Activated T-cell treated with anti-CD3 and anti-CD28 coated beads, Interleukin-2, amount 50 U/mL, for 48 hours (primary cell): ENCODE measurements around the gene GLRA2.
A peak's percentile ranks its signal among the peaks of the same experiment; 100 is the strongest.

Experiments used
- DNase-seq, 2 experiments: peaks; one replicate each; pipeline ENCODE4 v3.0.0-alpha.2; 2020

GLRA2 gene

DNA sequence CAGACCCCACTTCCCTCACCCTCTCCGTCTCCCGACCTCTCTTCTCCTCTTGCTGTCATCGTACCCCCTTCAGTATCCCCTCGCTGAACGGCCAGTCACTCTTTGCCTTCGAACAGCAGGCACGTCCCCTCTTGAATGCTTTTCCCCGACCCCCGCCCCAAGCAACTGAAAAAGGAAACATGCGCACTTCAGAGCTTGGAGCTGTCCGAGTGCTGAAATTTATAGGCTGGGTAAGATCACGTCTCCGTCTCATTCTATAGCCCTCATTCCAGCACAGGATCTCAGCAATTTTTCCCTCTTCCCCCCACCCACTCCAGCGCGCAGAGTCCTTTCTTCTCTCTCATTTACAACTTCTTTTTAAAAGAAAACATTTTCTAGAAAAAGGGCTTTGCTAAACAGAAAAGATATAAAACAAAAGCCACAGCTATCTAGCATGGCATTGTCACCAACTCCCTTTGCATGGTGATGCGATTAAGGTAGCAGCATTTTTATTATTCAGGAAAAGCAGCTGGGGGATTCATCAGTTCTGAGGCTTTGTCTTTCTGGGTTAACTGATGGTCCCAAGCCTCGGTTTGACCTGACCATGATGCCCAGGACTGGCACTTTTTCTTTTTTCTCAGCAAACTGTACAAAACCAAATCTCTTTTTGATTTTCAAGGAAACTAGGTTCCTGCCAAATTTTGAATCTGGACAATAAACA is at the start of gene GLRA2:
GLRA2 (plus strand) TSS at position 247 of the 700 bp plus-strand sequence. CDS start 522 bp downstream, outside the sequence.
- DNase-seq: peak; percentile 17 to 18

DNA sequence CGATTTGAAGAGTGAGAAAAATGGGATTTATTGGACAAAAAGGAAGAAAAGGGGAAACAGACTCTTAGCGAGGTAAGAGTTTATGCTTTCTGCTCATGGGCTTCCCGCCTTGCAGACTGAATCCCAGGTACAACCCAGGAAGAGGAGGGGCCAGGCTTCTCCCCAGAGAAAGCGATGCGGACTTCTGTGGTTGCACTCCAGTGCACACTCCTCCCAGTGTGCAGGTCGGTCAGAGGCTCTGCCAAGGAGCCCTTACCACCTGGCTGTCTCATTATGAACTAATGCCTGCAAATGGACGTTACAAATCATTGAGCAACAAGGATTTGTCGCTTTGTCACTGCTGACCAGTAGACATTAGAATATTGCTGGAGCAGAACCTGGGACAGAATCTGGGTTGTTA is 39.9 kb upstream of the GLRA2 start:
- no peak for DNase-seq

DNA sequence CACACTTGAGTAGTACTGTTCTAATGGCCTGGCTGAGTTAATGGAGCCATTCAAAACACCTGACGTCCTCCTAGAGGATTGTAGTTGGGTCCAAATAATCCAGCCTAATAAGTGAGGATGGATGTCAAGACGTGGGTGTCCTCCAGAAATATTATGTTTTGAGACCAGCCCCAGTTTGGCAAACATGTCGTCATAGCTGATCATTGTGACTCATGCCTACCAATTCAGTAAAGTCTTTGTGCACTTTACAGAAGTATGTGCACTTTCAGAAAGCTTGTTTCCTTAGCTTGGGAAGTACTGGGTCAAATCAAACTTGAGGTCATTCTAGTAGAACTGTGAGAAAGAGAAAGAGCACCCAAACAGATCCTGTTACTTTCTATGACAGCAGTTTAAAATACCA is 37.6 kb upstream of the GLRA2 start:
- no peak for DNase-seq

DNA sequence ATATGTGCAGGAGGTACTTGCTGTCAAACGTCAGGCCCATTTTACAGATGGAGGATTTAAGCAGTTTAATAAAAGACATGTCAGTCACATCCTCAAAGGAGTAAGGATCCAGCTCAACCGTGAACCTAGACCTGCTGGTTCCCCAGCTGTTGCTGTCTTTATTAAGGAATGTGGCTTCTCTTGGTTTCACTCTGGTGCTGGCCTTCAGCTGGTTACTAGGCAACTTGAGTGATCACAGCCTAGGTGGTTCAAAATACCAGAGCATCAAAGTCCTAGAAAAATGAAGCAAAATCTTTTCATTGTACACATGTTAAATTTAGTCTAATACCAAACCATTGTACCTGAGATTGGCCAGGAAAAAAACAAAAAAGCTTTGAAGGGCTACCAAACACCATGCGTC is 32.7 kb upstream of the GLRA2 start:
- DNase-seq: no peak

DNA sequence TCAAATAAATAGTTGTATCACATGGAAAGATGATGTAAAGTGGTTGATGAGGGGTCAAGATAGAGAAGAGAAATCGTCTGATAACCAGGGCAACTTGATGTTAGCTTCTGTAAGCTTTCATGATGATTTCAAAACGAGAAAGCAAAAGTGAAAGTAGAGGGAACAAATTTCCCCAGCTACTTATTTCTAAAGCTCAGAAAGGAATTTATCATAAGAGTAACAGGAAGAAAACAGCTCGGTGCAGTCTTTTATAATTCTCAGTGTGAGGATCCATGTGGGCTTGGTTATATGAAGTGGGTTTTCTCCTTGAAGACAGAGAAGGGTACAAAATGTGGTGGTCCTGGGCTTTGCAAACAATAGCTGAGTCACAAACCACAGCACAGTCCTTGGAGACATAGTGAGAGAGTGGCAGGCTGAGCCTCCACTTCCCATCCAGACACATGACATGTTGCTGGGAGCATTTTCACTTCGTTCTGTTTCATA is 32.1 kb upstream of the GLRA2 start:
- peak in 1 of 2 experiments; percentile 24 for DNase-seq

DNA sequence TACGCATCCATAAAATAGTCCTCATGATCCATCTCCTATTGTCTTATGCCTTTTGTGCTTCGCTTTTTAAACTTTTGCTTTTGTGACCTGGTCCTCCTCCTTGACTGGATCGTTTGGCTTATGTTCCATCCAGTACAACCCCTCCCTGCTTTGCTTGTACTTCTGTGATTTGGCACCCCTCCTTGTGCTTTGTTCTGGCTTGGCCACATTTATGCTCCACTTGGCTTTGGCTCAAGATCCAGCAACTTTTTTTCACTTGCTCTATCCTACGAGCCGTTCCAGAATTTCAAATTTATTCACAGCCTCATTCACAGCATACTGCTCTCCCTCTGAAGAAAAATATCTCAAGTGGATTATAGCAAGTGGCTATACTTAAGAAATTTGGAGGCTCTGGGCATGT is 28.0 kb upstream of the GLRA2 start:
- DNase-seq: no peak

DNA sequence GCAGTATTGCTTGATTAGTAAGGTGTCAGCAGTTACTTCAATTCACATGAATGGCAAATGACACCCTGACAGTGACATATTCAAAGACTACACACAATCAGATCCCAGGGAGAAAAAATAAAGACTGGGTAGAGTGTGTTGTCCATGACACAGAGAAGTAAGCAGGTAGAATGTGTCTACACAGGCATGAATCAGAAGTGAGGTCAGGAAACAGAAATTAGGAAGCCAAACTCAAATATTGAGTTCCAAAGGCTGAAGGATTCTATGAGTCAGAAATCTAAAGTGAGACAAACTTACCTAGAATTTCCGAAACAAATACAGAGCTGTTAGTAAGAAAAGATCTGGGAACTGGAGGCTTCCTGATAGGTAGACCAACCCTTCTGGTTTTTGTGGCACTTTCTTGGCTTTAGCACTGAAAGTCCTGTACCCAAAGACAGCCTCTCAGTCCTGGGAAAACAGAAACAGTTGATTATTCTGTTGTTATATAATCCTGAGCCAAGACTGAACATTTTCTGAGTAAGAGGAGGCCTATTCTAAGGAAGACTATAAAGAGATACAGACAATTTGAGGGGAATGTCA is 24.3 kb upstream of the GLRA2 start:
- DNase-seq: no peak

DNA sequence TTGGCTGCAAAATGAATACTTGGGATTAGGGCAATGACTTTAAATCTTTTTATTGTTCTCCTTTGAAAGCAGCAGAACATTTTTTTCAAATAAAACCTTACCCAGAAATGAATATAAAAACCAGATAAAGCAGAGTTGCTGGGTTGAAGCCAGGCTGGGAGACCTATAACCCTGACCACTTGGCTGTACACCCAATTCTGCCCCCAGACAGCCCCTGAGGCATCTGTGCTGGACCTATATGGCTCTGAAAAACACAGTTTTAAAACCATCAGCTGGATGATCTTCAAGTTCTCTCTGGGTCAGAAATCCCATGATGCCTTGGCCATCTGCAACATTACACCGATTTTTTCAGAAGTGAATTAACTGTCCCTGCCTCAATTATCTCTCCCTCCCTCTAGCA is 23.7 kb upstream of the GLRA2 start:
- no peak for DNase-seq

DNA sequence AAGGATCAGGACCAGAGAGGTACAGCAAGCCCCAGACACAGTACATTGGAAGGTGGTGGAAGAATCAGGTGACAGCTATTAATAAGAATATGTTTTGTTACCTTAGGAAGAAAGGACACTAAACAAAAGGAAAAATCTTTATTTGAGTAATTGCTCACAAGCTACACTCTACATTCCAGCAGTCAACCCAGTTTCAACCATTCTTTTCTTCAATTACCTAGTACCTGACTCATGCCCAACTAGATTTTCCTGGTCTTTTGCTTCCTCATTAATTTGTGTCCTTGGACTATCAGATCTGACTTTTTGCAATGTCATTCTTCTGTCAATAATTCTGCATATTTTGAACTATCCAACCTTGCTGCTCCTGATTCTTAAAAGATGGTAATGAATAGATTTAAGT is 22.5 kb upstream of the GLRA2 start:
- DNase-seq: no peak

DNA sequence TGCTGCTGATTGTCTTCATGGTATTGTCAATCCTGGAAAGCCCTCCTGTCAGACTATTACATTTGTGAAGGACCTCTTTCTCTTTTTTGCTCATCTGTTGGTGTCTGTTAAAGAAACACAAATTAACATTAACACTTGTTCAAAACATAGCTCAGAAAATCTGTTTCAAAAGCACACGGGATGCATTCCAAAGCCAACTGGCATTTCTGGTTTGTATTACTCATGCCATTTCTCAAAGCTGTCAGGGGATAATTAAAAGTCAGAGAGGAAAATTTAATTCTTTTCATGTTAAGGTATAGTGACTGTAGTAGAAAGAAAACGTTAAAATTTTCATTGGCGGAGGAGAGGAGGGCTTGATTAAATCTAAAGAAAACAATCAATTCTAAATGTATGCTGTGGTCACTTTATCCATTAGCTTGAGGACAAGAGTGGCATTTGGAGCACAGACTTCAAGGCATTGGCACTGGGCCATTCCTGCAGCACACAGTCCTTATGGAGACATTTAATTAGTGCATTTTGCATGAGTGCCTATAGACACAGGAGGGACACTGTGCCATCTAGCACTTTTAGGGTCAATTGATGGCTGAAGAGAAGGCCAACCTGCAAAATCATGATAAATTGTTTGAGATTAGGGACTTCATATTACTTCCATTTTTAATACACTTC is 21.2 kb upstream of the GLRA2 start:
- DNase-seq: no peak

DNA sequence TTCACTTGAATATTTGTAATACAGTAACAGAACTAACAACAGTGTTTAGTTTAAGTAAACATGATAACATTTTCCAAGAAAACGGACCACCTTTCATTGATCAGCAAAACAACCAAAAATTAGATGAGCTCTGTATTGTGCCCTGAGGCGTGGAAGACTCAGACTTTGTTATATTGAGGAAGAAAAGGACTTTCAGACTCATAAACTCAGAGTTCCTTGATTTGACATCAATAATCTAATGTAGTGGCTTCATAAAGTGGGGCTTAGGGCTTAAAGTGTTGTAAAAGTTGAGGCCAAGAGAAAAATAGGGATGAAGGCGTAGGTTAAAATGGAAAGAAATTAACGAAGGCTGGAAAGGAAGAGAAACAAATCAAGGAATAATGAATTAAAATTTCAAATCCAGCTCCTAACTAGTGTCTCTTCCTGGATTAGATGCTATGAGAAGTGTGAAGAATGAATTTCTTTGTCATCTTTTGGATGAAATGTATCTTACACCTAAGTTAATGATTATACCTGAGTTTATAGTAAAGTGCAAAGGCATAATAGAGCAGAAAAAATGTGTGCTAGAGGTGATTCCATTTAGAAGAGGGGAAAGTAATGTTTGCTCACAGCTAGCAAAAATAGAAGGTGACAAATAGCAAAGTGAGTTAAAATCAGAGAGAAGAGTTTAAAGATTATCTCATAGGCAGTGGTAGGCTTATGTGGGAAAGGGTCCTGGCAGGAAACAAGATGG is 19.8 kb upstream of the GLRA2 start:
- DNase-seq: no peak

DNA sequence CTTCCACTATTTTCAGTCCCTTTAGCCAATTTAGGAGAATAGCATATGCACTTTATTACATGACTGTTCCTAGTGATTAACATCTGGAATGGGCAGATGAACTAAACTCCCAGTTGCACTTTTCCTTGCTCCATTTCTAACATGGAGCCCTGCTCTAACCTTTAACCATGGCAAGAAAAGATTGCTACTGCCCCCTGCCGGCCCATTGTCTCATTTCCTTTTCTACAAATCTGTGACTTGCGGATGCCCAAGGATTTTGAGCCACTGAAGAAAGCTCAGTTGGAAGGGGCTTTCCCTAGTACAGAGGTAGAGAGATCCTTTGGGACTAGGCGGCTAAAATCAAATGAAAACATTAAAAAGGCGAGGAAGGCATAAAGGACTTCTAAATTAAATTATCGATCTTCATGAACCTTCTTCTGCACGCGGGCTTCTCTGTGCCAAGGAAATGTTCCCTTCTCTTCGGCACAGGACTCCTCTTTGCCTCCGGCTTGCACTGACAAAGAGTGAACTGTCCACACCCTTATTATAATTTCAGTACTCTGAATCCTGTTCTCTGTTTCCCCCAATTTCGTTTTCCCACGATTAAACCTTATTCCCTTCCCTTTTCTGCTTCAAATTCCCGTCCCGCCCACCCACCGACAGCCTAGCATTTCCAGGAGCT is 577 bp upstream of the GLRA2 start:
- peak; percentile 79 to 81 for DNase-seq

DNA sequence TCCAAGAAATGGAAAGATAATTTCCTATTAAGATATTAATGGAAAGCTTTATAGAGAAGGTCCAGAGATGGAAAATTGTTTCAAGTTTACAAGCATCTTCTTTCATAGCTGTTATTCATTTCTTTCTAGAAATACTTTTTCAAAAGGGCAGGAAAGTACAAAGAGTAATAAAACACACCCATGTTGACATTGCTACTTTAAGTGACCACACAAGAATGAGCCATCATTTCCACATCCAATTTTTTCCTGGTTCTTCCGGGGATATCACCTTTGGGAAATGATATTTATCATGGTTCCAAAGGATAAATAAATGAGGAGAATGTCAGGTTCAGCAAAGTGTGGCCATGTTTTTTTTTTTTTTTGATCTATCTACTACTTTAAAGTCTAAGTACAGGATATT is 4.5 kb downstream of the GLRA2 start:
- no peak for DNase-seq

DNA sequence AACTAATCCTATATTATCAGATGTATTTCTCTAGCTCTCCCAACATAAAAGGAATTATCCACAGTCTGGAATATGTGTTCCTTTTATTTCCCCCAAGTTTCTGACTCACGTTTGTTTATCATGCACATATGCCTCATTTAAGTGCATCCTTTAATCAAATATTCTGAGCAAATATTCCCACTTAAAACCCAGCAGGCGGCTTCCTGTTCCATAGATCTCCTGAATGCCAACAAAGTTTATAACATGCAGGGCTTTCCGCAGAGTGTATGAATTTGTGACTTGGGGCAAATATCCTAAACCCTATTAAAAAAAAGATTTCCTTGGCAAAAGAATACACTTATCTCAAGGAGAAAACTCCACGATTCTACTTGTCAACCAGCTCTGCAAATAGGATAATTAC is 16.9 kb downstream of the GLRA2 start:
- no peak for DNase-seq

DNA sequence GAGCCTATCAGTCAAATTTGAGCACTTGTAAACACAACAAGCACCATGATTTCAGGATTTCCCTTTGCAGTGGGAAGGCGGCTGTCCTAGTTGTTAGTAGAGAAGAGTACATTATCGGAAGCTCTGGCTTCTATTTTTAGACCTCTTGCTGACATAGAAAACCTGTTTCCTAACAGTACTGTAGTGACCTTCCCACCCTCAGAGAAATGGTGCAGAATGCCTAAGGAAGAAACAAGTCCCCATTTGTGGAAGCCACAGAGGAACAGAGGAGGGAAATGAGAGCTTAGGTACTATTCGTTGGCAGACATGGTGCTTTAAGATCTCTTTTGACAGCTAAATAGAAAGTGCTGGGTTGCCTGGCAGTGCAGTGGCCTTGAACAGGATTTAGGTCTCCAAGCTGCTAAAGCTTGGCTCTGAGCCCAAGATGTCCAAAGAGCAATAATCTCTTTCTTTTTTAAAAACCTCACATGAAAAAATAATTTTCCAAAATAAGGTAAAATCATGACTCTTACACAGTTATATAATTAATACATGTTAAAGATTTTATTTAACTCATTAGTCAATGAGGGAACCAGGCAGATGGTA is 24.9 kb downstream of the GLRA2 start:
- DNase-seq: no peak

DNA sequence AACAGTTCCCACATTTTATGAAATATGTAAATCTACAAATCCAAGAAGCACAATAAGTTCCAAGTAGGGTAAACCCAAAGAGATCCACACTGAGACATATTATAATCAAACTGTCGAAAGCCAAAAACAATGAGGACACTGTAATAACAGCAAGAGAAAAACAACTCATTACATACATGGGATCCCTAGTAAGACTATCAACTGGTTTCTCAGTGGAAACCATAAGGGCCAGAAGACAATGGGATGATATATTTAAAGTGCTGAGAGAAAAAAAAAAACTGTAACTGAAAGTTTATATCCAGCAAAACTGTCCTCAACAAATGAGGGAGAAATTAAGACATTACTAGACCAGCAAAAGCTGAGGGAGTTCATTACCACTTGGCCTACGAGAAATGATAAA is 34.7 kb downstream of the GLRA2 start:
- no peak for DNase-seq

DNA sequence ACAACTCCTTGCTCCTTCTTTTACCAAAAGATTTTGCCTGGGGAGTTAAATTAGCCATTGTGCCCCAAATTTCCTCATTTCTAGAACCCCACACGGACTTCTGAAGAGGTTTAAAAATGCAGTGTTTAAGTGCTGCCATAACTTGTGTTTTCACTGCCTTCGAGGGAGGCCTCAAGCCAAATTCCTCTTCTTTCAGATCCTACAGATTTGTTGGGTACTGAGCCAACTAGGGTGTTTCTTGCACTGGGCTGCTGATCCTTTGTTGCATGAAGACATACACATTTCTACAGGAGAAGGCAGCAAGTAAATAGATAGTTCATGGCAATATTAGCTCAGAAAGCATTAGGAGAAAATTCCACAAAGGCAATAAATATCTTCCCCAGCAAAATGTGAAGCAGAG is 43.8 kb downstream of the GLRA2 start:
- DNase-seq: no peak

DNA sequence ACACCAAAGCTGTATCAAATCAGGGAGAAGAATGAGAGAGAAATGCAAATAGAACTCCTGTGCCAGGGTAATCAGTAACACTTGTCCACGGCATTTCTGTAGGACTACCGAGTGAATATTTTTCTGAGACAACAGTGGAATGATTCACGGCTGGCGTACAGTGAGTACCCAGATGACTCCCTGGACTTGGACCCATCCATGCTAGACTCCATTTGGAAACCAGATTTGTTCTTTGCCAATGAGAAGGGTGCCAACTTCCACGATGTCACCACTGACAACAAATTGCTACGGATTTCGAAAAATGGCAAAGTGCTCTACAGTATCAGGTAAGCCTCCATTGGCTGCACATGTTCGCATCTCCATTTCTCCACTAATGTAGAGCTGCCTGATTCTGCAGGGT is 51.7 kb downstream of the GLRA2 start:
- no peak for DNase-seq

DNA sequence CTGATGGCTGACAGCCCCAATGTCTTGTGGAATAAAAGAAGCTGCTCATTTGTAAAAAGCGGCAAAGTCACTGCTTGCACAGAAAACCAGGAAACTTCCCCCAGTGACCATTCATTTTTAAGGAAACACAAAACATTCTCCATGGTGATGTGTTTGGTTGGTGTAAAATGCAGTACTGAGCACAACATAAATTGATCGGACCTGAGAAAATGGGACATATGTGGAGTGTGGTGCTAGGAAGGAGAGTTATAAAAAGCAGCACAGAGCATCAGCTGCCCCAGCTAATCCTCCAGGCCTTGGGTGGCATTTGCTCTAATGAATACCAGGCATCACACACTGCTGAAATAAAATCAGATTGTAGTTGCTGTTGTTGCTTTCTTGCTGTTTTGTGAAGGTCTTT is 55.2 kb downstream of the GLRA2 start:
- no peak for DNase-seq

DNA sequence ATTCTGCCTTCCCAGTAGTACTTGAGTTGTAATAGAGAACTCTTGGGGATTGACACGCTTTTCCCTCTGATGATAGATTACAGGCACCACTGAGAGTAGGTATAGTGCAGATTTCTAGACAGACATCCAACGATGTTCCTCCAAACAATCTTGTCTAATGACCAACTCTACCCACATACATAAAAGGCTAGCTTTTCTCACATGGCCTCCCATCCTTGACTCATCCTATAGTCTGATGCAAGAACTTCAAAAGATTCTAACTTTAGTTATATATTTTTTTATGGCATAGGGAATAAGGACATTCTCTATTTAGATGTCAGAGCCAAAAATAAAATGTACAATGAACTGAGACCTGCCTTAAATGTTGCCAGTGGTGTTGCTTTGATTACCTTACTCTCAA is 60.9 kb downstream of the GLRA2 start:
- no peak for DNase-seq

DNA sequence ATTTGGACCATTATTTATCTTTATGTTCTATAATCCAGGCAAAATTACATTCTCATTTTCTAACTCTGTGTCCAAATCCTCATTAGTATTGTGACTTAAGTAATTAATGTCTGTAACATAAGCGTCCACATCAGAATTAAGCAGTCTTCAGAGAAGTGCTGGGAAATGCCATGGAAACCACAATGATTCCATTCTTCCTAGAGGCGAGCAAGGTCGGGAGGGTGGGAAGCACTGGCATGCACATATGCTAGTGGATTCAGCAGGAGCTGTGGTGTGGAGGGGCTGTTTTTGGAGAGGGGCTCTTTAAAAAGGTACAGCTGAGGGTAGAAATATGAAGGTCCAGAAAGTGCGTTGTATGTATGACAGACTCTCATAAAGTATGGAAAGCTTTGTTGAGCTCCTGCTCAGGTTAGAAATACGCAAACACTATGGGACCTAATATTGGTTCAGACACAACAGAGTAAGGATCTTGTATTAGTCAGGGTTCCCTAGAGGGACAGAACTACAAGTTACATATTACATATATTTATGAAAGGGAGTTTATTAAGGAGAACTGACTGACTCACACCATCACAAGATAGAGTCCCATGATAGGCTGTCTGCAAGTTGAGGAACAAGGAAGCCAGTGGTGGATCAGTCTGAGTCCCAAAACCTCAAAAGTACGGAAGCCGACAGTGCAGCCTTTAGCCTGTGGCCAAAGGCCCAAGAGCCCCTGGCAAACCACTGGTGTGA is 61.5 kb downstream of the GLRA2 start:
- DNase-seq: no peak

DNA sequence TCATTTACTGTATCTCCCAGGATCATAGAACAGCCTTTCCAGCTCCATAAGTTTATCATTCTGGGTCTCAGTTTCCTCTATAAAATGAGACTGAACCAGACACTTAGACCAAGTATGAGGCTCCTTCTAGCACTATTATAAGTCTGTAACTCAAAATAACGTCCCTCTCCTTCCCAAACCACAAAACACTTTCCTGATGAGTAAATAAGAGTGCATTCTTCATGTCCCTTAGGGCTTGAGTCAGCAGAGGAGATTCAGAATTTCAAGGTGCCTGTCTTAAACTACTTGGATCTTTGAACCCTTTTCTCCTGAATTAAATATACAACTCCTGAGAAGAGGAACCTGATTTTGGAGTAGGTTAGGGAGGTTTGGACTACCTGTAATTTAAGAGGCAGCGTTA is 62.6 kb downstream of the GLRA2 start:
- no peak for DNase-seq
